GM13977 (cell line): ENCODE data around the gene PHACTR1.

Source experiments
- DNase-seq: peaks from one replicate; pipeline ENCODE4 v3.0.0; 2012; ENCODE audit warnings: low spot score
- CTCF ChIP-seq: IDR thresholded peaks from 2 replicates; pipeline ENCODE4 v1.5.1; 2012; ENCODE audit warnings: mild to moderate bottlenecking, control low read depth; ENCODE audit not compliant: insufficient read depth; ENCODE audit errors: extremely low read depth, missing control alignments
- in situ Hi-C: fragments of 300-500 bp; cut with MboI; formaldehyde crosslinking; loops from one replicate; pipeline ENCODE4 v1.12.0; 2022; ENCODE audit warnings: low sequenced_read_pairs, low pct_unique_long_range_greater_than_20kb, mixed read lengths, inconsistent platforms; ENCODE audit not compliant: unreplicated experiment

The PHACTR1 gene

GRCh38 chr6:13166269-13166668 lies 449.7 kb downstream of the PHACTR1 start:
- DNase-seq, result no peak
- in situ Hi-C loops, result no loop called here
- no peak for TF ChIP-seq CTCF

GRCh38 chr6:13166916-13167315 lies 450.3 kb downstream of the PHACTR1 start:
- DNase-seq, result no peak
- TF ChIP-seq CTCF, result no peak
- in situ Hi-C loops, result no loop called here

GRCh38 chr6:13172291-13172690 lies 455.7 kb downstream of the PHACTR1 start:
- in situ Hi-C loops, result no loop called here
- no peak for TF ChIP-seq CTCF
- no peak for DNase-seq

GRCh38 chr6:13175087-13175486 lies 458.5 kb downstream of the PHACTR1 start:
- in situ Hi-C loops, result loop anchor here (25.0 kb wide), 1 partner anchor 362 kb away; no protein-coding TSS in a partner anchor
- no peak for TF ChIP-seq CTCF
- no peak for DNase-seq

GRCh38 chr6:13175759-13176158 lies 459.2 kb downstream of the PHACTR1 start:
- no peak for TF ChIP-seq CTCF
- in situ Hi-C loops, result loop anchor here (25.0 kb wide), 1 partner anchor 362 kb away; no protein-coding TSS in a partner anchor
- DNase-seq, result no peak

- no peak for TF ChIP-seq CTCF
- peak; percentile 28 for DNase-seq
- in situ Hi-C loops, result loop anchor here (25.0 kb wide), 1 partner anchor 360 kb away; no protein-coding TSS in a partner anchor
Measured at GRCh38 chr6:13177664-13178063, 461.1 kb downstream of the PHACTR1 start.

GRCh38 chr6:13178107-13178506 lies 461.5 kb downstream of the PHACTR1 start:
- no peak for TF ChIP-seq CTCF
- no peak for DNase-seq
- in situ Hi-C loops, result loop anchor here (25.0 kb wide), 1 partner anchor 359 kb away; no protein-coding TSS in a partner anchor
